Esophagus (tissue), 2 donors: Measurements from ENCODE around the gene COL24A1. TPM values are rescaled to one million over a fixed set of nuclear protein-coding genes. Genes with fewer than 3 reads are reported as not detected.
"Not testable (repeated sequence)": the region's sequence is repeated elsewhere in the genome, so short reads cannot be mapped to it uniquely, and the experiment has no call there.

Experiments used
- H3K27ac ChIP-seq, 2 donors: one replicate each; pipeline ENCODE4 v1.5.1; 2013; ENCODE audit warnings: low read depth in 2 of 2, mild to moderate bottlenecking in 2 of 2, inconsistent platforms in 1 of 2, low read length in 1 of 2, moderate library complexity in 1 of 2
- H3K27me3 ChIP-seq, 2 donors: one replicate each; pipeline ENCODE4 v1.6.1; 2013; ENCODE audit warnings: low read length in 2 of 2, control low read depth in 1 of 2, mild to moderate bottlenecking in 1 of 2; ENCODE audit not compliant: insufficient read depth in 2 of 2, control insufficient read depth in 1 of 2
- H3K36me3 ChIP-seq, 2 donors: one replicate each; pipeline ENCODE4 v1.6.1; 2013; ENCODE audit warnings: low read length in 1 of 2; ENCODE audit not compliant: control insufficient read depth in 2 of 2, insufficient read depth in 2 of 2
- H3K4me1 ChIP-seq, 2 donors: one replicate each; pipeline ENCODE4 v1.6.1; 2013; ENCODE audit warnings: low read length in 1 of 2; ENCODE audit not compliant: control insufficient read depth in 2 of 2, insufficient read depth in 2 of 2
- H3K4me3 ChIP-seq, 2 donors: one replicate each; pipeline ENCODE4 v1.5.1; 2013; ENCODE audit warnings: low read length in 2 of 2, mild to moderate bottlenecking in 2 of 2, low read depth in 1 of 2, moderate library complexity in 1 of 2
- H3K9me3 ChIP-seq, 2 donors: one replicate each; pipeline ENCODE4 v1.6.1; 2013; ENCODE audit warnings: mild to moderate bottlenecking in 2 of 2, low read depth in 1 of 2, low read length in 1 of 2, moderate library complexity in 1 of 2; ENCODE audit not compliant: control insufficient read depth in 2 of 2, insufficient read depth in 1 of 2
- WGBS, 2 donors: extraction: QIAGEN DNeasy Blood & Tissue Kit; methylation state at CpG; one replicate each; pipeline ENCODE4 v1.1.7; 2013; 5-methylcytosine and 5-hydroxymethylcytosine counted together
- polyA plus RNA-seq, 2 donors: library from polyadenylated mRNA; stranded (reverse); fragments of 200-250 nt; gene quantifications; one replicate each; pipeline ENCODE4 v1.2.3, GENCODE V29; 2013
- donor health status: healthy with polysubstance abuse.
- donor health status: Bipolar disorder and iron deficiency.

Gene COL24A1
- polyA plus RNA-seq, 2 donors, result 0.14 to 0.16 TPM

- 49 to 54% methylated on average over 12 of the region's 12 CpGs for WGBS, 2 donors
- peaks cover 2 to 12% of the 10 kb centered on the region in 2 donors for H3K4me1 ChIP-seq
- no peaks in the 10 kb centered on the region for H3K36me3 ChIP-seq
- no peaks in the 10 kb centered on the region for H3K27me3 ChIP-seq
- no peaks in the 10 kb centered on the region for H3K9me3 ChIP-seq
- H3K4me3 ChIP-seq, result no peak overlapping the region
- no peak overlapping the region for H3K27ac ChIP-seq
These were observed 51.7 kb downstream of the COL24A1 start for GRCh38 chr1:86104606-86105532.

GRCh38 chr1:86101616-86102015 is 55.0 kb downstream of the COL24A1 start:
- no peaks in the 10 kb centered on the region for H3K36me3 ChIP-seq

DNA sequence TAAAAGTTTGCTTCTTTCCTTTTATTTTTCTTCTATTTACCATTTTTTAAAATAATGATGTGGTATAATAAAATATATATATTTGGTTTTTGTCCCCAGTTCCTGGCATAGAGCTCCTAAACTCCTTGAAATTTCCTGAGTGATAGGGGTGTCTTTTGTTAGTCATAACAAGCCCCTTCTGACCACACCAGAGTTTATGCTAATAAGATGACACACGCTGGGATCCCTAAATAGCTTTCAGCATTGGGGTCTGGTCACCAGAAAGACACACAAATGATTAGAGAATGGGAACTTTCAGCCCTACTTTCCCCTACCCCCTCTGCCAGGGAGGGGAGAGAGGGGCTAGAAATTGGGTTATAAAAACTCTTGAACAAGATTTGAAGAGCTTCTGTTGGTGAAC is 56.2 kb downstream of the COL24A1 start:
- 37 to 46% methylated on average over 1 of the region's 1 CpG for WGBS, 2 donors
- Histone ChIP-seq H3K36me3 (no peaks in the 10 kb centered on the region), H3K9me3 (no peaks in the 10 kb centered on the region), H3K4me1 (peaks cover 2 to 7% of the 10 kb centered on the region in 2 donors), H3K27ac (no peak overlapping the region), H3K4me3 (no peak overlapping the region), H3K27me3 (no peaks in the 10 kb centered on the region)

More at GRCh38 chr1:86101616-86102015, 55.0 kb downstream of the COL24A1 start:
- peaks cover 2 to 12% of the 10 kb centered on the region in 2 donors for H3K4me1 ChIP-seq
- no peaks in the 10 kb centered on the region for H3K9me3 ChIP-seq
- no peak overlapping the region for H3K27ac ChIP-seq
- 34 to 42% methylated on average over 2 of the region's 2 CpGs for WGBS, 2 donors
- H3K4me3 ChIP-seq, result no peak overlapping the region
- no peaks in the 10 kb centered on the region for H3K27me3 ChIP-seq

GRCh38 chr1:86089765-86090164 is 66.8 kb downstream of the COL24A1 start:
- 88 to 94% methylated on average over 16 of the region's 16 CpGs for WGBS, 2 donors
- H3K9me3 ChIP-seq, result no peaks in the 10 kb centered on the region
- H3K4me3 ChIP-seq, result no peak overlapping the region
- no peaks in the 10 kb centered on the region for H3K4me1 ChIP-seq
- H3K36me3 ChIP-seq, result no peaks in the 10 kb centered on the region
- no peak overlapping the region for H3K27ac ChIP-seq
- no peaks in the 10 kb centered on the region for H3K27me3 ChIP-seq

GRCh38 chr1:86085741-86086409 is 70.7 kb downstream of the COL24A1 start:
- WGBS, 2 donors, result 74 to 82% methylated on average over 3 of the region's 3 CpGs
- no peaks in the 10 kb centered on the region for H3K4me1 ChIP-seq

GRCh38 chr1:86084998-86085397 is 71.6 kb downstream of the COL24A1 start:
- H3K36me3 ChIP-seq, result no peaks in the 10 kb centered on the region
- no peaks in the 10 kb centered on the region for H3K27me3 ChIP-seq
- no peaks in the 10 kb centered on the region for H3K4me1 ChIP-seq
- no peaks in the 10 kb centered on the region for H3K9me3 ChIP-seq
- H3K4me3 ChIP-seq, result no peak overlapping the region
- no peak overlapping the region for H3K27ac ChIP-seq

More at GRCh38 chr1:86085741-86086409, 70.7 kb downstream of the COL24A1 start:
- Histone ChIP-seq H3K27me3 (no peaks in the 10 kb centered on the region), H3K27ac (no peak overlapping the region), H3K36me3 (no peaks in the 10 kb centered on the region), H3K9me3 (no peaks in the 10 kb centered on the region), H3K4me3 (no peak overlapping the region)

GRCh38 chr1:86082183-86082582 is 74.4 kb downstream of the COL24A1 start:
- Histone ChIP-seq H3K27me3 (no peaks in the 10 kb centered on the region), H3K27ac (no peak overlapping the region), H3K4me1 (no peaks in the 10 kb centered on the region), H3K9me3 (no peaks in the 10 kb centered on the region), H3K36me3 (no peaks in the 10 kb centered on the region), H3K4me3 (no peak overlapping the region)

- H3K36me3 ChIP-seq, H3K4me1 ChIP-seq, H3K27ac ChIP-seq, H3K9me3 ChIP-seq, H3K4me3 ChIP-seq, H3K27me3 ChIP-seq: not testable (repeated sequence)
- 84 to 90% methylated on average over 6 of the region's 6 CpGs for WGBS, 2 donors
These were observed 84.1 kb downstream of the COL24A1 start for GRCh38 chr1:86072474-86072873.

- WGBS, 2 donors, result 83 to 90% methylated on average over 6 of the region's 6 CpGs
- H3K27me3 ChIP-seq, H3K27ac ChIP-seq, H3K36me3 ChIP-seq, H3K4me1 ChIP-seq, H3K4me3 ChIP-seq, H3K9me3 ChIP-seq: not testable (repeated sequence)
These were observed 84.7 kb downstream of the COL24A1 start for GRCh38 chr1:86071870-86072269.
